Epithelial cell of prostate (primary cell): ENCODE measurements around the gene LSM7.

Experiments used
- DNase-seq: peaks from one replicate; pipeline ENCODE4 v3.0.0-alpha.2; 2011; ENCODE audit warnings: low read depth, low spot score
- H3K27ac ChIP-seq: fragments of 450-650 bp; 2 replicates; pipeline ENCODE4 v1.5.1; 2017; ENCODE audit warnings: mild to moderate bottlenecking

LSM7 gene

DNA sequence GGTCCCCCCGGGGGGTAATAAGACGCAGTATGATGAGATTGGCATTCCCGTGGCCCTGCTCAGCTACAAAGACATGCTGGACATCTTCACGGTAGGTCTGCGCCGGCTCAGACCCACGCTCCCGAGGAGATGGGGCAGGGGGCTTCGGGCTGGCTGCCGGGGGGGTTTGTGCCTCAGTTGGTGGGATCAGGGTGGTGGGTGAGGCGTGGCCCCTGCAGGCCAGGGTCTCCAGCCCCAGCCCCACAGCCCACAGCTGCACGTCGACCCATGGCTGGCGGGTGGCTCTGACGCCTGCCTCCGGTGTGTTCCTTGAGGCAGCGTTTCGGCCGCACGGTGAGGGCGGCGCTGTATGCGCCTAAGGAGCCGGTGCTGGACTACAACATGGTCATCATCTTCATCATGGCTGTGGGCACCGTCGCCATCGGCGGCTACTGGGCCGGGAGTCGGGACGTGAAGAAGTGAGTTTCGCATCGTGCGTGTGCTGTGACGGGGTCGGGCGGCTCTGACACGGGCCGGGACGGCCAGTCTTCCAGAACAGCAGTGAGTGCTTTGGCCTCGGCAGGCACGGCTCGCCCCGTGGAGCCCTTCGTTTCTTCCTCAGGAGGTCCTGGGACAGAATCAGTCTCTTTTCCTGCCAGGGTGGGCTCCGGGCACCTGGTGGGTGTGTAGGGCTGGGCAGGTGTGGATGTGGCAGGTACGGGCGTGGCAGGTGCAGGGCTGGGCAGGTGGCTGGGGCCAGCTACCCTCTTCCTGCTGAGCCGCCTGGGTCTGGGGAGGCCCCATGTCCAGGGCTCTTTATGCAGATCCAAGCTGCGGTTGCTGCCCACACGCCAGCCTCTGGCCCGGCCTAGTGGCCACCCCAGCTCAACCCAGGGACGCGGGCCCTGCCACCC lies 10.6 kb upstream of the LSM7 start:
- no peak for DNase-seq
- H3K27ac ChIP-seq = no peak overlapping the region

DNA sequence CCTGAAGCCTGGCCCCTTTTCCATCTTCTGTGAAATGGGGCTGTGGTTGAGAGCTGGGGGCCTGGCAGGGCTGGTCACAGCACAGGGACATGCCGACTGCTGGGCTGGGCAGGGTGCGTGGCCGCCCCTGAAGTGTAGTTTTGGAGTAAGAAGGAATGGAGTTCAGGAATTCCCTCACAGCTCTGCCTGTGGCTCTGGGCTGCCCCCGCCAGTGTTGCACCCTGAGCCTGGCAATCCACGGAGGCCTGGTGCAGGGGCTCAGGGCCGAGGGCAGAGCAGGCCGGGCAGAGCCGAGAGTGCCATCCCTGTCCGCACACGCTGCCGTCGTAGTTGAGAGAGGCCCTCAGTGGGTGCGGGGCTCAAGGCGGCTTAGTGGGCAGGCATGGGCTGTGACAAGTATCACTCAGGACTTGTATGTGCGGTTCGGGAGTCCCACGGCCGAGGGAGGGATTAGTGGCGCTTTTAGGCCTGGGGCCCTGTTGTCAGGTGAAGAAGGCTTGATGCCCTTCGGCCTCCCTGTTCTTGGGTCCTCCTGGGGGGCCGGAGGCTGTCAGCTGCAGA lies 9.7 kb upstream of the LSM7 start:
- no peak for DNase-seq
- H3K27ac ChIP-seq = no peak overlapping the region

DNA sequence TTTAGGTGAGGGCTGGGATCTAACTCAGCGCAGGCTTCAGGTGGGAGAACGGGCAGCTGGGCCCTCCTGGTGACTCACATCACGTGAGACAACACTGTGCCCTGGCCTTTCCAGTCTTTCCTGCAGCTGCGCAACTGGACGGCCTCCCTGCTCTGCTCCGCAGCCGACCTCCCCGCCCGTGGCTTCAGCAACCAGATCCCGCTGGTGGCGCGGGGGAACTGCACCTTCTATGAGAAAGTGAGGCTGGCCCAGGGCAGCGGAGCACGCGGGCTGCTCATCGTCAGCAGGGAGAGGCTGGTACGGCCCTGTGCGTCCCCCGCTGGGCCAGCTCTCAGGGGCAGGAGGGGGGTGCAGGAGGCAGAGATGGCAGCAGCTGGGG lies 8.9 kb upstream of the LSM7 start:
- H3K27ac ChIP-seq = no peak overlapping the region
- DNase-seq = no peak

DNA sequence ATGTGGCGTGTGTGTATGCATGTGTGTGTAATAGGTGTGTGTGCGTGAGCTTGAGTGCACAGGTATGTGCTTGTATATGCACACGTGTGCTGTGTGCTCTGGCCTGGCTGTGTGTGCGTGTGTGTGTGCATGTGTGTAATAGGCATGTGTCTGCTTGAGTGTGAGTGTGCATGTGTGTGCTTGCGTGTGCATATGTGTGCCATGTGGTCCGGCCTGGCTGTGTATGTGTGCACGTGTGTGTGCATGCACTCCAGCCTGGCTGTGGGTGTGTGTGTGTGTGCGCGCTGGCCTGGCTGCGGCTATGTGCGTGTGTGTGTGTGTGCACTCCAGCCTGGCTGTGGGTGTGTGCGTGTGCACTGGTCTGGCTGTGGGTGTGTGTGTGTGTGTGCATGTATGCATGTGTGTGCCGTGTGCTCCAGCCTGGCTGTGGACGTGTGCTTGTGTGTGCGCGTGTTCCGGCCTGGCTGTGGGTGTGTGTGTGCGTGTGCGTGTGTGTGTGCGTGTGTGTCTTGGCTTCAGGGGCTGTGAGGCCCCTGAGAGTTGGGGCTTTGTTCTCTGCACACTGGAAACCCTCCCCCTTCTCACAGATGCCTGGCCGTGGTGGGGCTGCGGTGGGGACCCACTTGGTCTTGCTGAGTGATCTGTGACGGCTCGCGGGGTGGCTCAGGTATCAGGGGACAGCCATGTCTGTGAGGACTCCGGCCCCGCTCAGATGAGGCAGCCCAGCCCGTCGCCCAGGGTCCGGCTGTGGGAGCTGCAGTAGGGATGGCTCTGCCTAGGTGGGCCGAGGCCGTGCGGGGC lies 8.3 kb upstream of the LSM7 start:
- no peak overlapping the region for H3K27ac ChIP-seq

DNA sequence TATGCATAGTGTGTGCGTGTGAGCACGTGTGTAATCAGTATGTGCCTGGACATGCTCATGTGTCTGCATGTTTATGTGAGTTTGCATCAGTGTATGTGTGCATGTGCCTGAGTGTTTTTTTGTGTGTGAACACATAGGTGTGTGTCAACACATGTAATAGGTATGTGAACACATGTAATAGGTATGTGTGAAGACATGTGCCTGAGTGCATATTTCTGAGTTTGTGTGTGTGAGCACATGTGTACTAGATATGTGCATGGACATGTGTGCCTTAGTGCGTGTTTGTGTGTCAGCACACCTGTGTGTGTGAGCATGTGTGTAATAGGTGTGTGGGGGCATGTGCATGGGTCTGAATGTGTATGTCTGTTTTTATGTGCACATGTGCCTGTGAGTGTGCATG lies 7.5 kb upstream of the LSM7 start:
- DNase-seq = no peak

More for the DNA sequence above, 8.3 kb upstream of the LSM7 start:
- no peak for DNase-seq

DNA sequence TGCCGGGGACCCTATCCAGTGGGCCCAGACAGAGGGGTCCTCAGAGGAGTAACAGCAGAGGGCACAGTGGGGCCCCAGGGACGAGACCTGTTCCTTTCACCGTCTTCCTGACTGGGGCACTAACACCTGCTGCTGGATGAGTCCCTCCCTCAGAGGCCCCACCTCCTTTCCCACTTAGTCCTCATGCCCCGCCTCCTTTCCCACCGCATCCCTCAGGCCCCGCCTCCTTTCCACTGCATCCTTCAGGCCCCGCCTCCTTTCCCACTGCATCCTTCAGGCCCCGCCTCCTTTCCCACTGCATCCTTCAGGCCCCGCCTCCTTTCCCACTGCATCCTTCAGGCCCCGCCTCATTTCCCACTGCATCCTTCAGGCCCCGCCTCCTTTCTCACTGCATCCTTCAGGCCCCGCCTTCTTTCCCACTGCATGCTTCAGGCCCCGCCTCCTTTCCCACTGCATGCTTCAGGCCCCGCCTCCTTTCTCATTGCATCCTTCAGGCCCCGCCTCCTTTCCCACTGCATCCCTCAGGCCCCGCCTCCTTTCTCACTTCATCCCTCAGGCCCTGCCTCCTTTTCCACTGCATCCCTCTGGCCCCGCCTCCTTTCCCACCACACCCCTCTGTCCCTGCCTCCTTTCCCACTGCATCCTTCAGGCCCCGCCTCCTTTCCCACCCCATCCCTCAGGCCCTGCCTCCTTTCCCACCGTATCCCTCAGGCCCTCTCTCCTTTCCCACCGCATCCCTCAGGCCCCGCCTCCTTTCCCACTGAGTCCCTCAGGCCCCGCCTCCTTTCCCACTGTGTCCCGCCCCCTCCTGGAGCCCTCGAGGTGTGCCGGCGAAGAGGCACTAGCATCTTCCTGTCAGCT lies 6.8 kb upstream of the LSM7 start:
- DNase-seq = no peak
- no peak overlapping the region for H3K27ac ChIP-seq

More for the DNA sequence above, 7.5 kb upstream of the LSM7 start:
- H3K27ac ChIP-seq = no peak overlapping the region

DNA sequence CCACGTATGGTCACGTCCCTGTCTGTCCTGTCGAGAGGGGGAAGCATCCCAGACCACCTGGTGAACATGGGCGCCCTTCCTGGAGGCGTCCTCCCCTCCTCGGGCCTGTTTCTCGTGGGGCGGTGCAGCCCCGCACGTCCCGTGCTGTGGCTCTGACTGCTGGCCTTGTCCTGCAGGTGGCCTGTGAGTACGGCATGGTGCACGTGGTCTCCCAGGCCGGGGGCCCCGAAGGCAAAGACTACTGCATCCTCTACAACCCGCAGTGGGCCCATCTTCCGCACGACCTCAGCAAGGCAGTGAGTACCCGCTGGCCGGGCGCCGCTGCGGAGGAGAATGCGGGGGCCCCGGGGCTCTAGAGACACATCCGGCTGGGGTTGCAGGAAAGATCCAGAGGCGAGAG lies 6.0 kb upstream of the LSM7 start:
- no peak for DNase-seq
- H3K27ac ChIP-seq = no peak overlapping the region

DNA sequence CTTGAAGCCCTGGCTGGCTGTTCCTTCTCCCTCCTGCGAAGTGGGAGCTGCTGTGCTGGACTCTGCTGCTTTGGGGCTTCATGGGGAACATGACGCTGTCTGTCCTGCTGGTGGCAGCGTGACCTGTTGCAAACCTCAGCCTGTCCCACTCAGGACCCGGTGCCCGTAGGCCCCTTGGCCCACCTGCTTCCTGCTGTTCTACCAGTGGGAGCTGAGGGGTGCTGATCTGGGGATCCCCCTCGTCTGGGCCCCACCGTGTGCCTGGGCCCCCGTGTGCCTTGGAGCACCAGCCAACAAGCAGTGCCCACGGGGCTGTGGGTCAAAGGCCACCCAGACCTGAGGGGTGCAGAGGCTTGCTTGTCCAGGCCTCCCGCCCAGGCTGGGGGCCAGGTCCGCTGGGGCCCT lies 5.4 kb upstream of the LSM7 start:
- DNase-seq = no peak
- H3K27ac ChIP-seq = no peak overlapping the region

DNA sequence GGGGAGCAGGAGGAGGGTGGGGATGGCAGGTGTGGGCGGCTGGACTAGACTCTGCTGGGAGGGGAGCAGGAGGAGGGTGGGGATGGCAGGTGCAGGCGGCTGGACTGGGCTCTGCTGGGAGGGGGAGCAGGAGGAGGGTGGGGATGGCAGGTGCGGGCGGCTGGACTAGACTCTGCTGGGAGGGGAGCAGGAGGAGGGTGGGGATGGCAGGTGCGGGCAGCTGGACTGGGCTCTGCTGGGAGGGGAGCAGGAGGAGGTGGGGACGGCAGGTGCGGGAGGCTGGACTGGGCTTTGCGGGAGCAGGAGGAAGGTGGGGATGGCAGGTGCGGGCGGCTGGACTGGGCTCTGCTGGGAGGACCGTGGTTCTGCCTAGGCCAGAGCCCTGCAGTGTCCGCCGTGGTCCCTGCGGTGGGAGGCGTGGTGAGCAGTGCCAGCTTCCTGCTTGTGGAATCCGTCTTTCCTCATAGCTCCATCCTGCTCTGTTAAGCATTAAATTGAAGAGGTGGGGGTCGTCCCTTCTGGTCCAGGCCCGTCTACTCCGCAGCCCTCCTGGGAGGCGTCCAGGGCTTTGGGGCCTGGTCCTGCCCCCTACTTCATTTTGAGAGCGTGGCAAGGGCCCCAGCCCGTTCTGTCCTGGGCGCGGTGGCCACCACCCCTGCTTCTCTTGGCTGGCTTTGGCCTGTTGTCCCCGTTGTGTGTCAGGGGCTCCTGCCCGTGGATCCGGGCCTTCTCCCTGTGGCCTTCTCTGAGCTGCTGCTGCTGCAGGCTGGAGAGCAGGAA lies 4.8 kb upstream of the LSM7 start:
- no peak overlapping the region for H3K27ac ChIP-seq
- no peak for DNase-seq

DNA sequence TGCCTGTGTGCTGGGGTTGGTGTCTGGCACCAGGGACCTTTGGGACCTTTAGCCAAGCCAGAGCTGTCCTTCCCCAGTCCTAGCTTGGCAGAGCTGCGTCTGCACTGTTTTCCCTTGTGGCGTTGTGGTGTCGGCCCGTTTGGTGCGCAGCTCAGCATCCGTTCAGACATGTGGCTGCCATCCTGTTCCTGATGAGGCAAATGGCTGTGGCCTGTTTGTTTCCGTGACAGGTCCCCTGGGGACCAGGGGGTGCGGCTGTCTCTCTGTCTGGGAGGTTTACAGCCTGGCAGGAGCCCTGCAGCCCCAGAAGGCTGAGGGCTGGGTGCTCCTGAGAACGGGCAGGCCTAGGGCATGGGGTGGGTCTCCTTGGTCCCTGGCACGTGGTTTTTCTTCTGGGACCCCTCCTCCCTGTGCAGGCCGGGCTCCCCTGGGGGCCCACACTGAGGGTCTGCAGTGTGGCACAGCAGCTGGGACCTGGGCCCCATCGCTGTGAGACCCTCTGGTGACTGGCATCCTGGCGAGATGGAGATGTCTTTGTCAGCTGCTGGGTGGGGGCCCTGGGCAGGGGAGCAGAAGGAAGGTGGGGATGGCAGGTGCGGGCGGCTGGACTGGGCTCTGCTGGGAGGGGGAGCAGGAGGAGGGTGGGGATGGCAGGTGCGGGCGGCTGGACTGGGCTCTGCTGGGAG lies 4.1 kb upstream of the LSM7 start:
- DNase-seq = no peak
- H3K27ac ChIP-seq = no peak overlapping the region

DNA sequence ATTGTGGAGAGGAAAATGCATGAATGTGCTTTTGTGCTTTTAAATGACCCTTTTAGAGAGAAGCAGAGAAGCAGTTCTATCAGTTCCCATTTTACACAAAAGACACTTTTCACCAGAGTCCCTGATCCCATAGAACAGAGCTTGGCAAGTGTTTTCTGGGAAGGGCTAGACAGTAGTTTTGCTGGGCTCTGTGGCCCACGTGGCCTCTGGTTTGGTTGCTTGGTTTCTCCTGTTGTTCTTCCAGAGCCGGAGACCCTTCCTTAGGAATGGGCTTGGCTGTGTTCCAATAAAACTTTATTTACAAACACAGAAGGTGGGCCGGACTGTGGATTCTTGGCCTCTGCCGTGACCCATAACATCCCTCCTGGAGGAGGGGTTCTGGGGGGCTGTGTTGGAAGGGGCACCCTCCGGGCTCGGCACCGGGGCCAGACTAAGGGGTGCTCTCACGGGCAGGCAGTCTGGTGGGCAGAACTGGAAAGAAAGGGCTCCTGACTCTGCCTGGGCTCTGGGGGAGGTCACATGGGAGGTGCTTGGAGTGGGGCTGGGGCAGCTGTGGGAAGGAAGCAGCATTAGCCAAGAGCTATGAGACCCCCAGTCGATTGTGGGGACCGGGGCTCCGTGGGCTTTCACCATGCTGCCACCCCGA lies 3.3 kb upstream of the LSM7 start:
- no peak for DNase-seq
- H3K27ac ChIP-seq = no peak overlapping the region

DNA sequence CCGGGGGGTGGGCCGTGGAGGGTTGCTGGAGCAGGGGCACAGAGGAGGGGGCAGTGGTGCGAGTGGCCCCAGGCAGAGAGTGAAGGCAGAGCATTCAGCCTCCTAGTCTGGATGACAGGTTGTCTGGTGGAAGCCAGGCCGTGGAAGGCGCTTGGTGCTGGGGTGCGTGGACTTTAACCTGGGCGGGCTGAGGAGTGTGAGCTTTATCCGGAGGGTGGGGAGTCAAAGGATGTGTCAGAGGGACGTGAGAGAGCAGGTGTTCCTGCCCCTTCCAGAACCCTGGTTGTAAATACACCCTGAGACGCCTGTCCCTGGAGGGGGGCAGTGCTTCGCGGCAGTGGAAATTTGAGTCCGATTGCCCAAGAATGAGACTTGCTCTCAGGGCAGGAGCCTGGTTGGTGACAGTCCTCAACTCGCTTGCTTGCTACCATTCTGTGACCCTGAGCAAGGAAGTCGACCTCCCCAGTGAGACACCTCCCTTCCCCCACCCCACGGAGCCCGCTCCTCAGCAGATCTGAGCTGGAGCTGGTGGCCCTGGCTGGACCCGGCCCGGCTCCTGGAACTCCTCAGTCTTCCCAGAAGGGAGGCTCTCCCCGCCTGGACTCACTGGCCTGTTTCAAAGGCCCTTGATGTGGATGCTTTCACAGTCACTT lies 2.4 kb upstream of the LSM7 start:
- no peak overlapping the region for H3K27ac ChIP-seq
- no peak for DNase-seq

DNA sequence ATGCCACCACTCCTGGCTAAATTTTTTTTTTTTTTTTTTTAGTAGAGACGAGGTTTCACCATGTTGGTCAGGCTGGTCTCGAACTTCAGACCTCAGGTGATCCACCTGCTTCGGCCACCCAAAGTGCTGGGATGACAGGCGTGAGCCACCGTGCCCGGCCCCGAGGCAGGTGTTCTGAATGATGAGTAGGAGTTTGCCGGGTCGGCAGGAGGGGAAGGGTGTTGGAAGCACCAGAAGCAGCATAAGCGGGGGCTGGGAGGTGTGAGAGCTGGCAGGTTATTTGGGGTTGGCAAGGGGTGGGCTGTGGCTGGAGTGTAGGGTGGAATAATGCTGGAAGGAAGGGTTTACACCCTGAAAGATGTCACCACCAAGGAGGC lies 1.9 kb upstream of the LSM7 start:
- H3K27ac ChIP-seq = no peak overlapping the region
- no peak for DNase-seq

DNA sequence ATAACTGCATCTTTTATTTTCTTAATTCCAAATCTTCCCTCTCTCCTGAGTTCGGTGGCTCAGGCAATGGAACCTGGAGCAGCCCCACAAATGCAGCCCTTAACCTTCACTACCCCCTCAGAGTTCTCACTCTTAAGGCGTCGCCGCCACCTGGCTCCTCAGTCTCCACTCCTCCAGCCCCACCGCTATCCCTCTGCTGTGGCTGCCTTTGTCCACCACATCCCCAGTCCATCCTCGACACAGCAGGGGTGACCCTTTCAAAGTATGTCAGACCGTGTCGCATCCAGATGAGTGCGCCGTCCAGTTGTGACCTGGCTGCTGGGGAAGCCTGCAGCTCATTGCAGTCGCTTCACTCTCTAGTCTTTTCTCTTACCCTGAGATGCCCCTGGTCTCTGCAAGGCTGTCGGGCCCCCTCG lies 1.1 kb upstream of the LSM7 start:
- H3K27ac ChIP-seq = no peak overlapping the region
- DNase-seq = no peak

DNA sequence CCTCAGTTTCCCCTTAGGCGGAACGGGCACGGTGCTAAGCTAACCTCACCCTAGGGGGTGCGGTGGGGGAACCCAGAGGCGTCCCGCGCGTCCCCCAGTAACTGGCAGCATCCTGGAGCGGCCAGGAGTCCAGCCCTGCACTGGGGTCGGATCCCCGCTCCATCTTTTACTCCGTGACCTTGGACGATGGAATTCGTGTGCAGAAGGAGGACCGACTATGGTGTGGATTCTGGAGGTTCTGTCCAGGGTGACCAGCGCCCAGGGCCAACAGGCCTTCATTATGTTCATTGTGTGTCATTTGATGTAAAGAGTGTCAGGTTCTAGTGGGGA lies 728 bp upstream of the LSM7 start:
- peak overlapping the region; percentile 73 for H3K27ac ChIP-seq
- no peak for DNase-seq

DNA sequence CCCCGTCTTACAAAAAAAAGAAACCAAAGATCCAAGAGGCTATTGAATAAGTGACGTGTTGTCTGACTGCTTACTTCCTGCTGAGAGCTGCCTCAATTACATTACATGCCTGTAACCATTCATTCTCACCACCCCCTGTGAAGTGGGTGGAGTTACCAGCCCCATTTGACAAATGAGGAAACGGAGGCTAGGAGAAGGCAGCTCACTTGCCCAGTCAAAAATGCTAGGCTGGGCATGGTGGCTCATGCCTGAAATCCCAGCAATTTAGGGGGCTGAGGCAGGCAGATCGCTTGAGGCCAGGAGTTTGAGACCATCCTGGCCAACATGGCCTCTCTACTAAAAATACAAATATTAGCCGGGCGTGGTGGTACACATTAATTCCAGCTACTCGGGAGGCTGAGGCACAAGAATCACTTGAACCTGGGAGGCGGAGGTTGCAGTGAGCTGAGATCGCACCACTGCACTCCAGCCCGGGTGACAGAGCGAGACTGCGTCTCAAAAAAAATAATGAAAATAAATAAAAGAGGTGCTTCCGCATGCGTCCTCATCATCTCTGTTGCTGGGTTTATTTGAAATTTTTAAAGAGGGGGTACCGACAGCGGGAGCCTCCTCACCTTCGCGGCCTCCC lies 499 bp downstream of the LSM7 start:
- DNase-seq = peak; percentile 80

DNA sequence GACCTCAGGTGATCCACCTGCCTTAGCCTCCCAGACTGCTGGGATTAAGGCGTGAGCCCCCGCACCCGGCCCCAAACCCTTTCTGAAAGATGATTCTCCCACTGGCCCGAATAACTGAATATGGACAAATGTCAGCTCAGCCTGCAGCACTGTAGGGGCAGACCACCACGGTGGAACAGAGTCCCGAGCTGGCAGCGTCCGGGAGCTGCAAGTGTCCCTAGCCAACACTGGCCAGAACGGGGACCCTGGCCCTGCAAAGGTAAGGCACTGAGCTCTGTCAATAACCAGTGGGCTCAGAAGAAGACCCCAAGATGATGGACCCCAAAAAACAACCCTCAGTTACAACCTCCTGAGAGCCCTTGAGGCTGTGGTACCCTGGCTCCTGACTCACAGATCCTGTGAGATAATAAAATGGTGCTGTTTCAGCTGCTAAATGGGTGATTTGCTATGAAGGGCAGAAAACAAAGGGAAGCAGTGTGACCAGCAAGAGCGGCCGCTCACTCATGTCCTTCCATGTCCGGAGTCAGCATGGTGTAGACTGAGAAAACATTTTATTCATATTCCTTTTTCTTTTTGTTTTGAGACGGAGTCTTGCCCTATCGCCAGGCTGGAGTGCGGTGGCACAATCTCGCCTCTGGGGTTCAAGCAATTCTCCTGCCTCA lies 1.6 kb downstream of the LSM7 start:
- peak overlapping the region; percentile 73 for H3K27ac ChIP-seq
- DNase-seq = no peak

More for the DNA sequence above, 499 bp downstream of the LSM7 start:
- peak overlapping the region; percentile 73 for H3K27ac ChIP-seq
